Head of caudate nucleus (tissue), 42 donors: ENCODE results near the gene DCAF11.
"Not testable (repeated sequence)": the region's sequence is repeated elsewhere in the genome, so short reads cannot be mapped to it uniquely, and the experiment has no call there.

Experiments used
- DNase-seq, 42 donors: peaks; one replicate each; pipeline versions ENCODE4 v3.0.0 to v3.0.0-alpha.2; 2020 to 2021; ENCODE audit warnings: mixed read lengths in 7 of 42
- intact Hi-C: fragments of 100-400 bp; cut with DNase I; formaldehyde crosslinking; loops from one replicate; pipeline ENCODE4 v1.15.0; 2022

DCAF11 gene

DNA sequence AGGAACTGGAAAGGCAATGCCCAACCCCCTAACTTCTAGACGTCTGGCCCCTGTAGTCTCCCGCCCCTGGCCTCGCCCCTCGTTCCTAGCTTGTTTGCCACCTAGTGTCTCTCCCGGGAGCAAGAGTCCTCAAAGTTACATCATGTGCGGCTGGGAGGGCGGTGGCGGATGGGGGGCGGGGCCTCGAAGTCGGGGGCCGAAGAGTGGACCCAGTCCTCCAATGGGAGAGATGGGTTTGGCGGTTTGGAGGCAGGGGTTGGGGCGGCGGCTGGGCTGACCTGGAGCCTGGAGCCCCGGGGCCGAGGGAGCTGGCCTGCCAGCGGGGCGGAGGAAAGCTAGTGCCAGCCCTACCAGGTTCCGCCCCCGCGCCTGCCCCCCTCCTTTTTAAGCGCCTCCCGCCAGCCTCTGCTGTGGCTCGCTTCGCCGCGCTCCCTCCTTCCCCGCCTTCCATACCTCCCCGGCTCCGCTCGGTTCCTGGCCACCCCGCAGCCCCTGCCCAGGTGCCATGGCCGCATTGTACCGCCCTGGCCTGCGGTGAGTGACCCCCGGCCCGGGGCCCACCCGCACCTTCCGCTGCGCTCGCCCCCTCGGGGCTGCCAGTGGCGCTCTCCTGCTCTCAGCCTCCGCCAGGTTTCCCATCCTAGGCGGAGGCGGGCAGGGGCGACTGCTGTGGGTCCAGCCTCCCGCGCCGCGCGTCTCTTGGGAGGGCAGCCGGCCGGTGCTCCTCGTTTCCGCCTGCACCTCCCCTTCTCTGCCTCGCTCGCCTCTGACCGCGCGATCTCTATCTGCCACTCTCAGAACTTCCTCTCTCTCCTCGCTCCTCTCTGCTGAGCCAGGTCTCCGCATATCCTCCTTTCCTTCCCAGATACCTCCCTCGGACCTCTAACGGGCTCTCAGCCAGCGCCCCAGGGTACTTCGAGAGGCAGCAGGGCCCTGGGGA is 20.4 kb upstream of the DCAF11 start, which contains the start of gene PCK2:
Gene PCK2, plus strand, starts transcription at position 411 of the 940 bp plus-strand sequence. Its CDS starts 95 bp downstream, at position 506.
- peak; percentile 39 to 90 (median 77) for DNase-seq
- intact Hi-C loops = loop anchor here (5.0 kb wide), 1 partner anchor 37 kb away; no protein-coding TSS in a partner anchor

GRCh38 chr14:24094841-24095270 is 19.7 kb upstream of the DCAF11 start:
- DNase-seq = no peak

DNA sequence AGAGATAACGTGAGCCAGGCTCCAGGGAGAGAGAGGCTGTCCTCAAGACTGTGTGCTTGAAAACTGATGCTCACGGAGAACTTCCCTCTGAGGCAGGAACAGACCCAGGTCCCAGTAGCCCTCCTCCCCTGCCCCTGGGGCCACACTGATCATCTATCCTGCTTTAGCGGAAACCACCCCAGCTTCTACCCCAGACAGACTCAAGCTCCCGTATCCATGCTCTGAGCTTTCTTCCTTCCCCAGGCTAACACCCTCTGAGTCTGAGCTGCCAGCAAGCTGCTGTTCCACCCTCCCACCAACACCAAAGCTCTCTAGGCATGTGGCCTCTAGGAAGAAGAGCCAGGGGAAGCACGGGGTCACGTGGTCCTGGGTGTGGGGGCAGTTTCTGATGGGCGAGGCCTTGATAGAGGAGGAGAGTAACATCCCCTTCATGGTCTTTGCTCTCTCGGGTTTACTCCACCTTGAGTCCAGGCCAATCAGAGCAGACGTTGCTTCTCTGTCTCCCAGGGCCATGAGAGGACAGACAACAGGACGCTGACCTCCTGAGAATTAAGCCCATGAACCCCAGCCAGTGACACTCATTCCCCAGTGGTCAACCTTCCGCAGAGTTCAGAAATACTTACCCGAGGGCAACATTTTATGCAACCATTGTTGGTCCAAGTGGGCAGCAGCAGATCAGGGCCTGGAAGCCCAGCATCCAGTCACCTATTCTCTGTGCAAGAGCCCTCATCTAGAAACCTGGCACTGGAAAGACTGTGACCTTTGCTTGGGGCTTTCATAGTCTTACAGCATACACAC is 19.1 kb upstream of the DCAF11 start:
- intact Hi-C loops = no loop called here

More at GRCh38 chr14:24094841-24095270, 19.7 kb upstream of the DCAF11 start:
- intact Hi-C loops = loop anchor here (5.0 kb wide), 1 partner anchor 38 kb away; no protein-coding TSS in a partner anchor

DNA sequence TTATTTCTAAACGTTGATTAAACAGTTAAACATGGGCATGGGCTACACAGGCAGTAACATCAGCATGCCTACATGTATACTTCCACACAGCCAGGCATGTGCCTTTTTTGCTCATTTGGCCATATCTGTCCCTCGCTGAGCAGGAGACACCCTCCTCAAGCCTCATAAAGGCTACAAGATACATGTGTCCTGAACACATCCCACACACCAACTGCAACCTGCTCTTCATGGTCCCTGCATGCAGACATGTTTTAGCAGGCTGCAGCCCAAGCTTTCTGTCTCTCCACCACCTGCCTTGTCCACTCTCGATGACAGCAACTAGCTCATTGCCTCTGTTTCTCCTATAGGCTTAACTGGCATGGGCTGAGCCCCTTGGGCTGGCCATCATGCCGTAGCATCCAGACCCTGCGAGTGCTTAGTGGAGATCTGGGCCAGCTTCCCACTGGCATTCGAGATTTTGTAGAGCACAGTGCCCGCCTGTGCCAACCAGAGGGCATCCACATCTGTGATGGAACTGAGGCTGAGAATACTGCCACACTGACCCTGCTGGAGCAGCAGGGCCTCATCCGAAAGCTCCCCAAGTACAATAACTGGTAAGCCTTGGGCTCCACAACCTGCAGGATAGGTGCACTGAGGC is 17.9 kb upstream of the DCAF11 start:
- DNase-seq = no peak
- intact Hi-C loops = no loop called here

More for the DNA sequence above, 19.1 kb upstream of the DCAF11 start:
- peak in 15 of 42 donors; percentile 24 to 62 (median 36) for DNase-seq

DNA sequence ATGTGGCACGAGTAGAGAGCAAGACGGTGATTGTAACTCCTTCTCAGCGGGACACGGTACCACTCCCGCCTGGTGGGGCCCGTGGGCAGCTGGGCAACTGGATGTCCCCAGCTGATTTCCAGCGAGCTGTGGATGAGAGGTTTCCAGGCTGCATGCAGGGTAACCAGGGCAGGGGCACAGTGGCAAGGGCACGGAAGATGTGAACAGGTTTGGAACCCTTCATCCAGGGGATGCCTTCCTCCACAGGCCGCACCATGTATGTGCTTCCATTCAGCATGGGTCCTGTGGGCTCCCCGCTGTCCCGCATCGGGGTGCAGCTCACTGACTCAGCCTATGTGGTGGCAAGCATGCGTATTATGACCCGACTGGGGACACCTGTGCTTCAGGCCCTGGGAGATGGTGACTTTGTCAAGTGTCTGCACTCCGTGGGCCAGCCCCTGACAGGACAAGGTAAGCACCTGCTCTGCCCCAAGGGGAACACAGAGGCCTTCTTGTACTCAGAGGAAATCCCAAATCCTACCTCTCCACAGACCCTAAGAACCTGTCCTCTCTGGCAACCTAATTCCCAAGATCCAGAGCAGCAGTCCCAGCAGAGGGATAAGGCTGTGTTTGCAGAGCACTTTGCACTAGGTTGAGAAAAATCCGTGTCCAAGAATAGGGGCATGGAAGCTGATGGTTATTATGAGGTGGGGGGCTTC is 16.2 kb upstream of the DCAF11 start:
- intact Hi-C loops = no loop called here
- no peak for DNase-seq

DNA sequence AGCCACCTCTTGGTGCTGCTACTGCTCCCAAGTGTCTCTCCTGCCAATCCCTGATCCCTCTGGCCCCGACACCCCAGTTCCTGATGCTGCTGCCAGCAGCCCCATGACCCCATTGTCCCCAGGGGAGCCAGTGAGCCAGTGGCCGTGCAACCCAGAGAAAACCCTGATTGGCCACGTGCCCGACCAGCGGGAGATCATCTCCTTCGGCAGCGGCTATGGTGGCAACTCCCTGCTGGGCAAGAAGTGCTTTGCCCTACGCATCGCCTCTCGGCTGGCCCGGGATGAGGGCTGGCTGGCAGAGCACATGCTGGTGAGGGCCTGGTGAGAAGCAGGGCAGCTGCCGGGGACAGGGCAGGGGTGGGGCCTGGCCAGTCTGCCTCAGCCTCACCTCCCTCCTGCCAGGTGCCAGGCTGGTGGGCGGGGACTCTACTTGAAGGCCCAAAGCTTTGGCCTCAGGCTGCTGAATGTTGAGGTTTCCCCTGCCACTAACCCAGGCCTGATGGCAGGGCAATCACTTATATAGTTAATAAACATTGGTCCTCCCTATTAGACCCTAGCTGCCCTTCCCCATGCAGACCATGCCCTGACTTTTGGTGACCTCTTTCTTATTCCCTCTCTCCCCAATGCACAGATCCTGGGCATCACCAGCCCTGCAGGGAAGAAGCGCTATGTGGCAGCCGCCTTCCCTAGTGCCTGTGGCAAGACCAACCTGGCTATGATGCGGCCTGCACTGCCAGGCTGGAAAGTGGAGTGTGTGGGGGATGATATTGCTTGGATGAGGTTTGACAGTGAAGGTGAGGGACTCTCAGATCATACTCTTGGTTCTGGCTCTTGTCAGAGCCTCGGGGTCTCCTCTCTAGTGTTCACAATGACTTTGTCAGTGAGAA is 15.4 kb upstream of the DCAF11 start:
- peak in 14 of 42 donors; percentile 16 to 61 (median 38) for DNase-seq

DNA sequence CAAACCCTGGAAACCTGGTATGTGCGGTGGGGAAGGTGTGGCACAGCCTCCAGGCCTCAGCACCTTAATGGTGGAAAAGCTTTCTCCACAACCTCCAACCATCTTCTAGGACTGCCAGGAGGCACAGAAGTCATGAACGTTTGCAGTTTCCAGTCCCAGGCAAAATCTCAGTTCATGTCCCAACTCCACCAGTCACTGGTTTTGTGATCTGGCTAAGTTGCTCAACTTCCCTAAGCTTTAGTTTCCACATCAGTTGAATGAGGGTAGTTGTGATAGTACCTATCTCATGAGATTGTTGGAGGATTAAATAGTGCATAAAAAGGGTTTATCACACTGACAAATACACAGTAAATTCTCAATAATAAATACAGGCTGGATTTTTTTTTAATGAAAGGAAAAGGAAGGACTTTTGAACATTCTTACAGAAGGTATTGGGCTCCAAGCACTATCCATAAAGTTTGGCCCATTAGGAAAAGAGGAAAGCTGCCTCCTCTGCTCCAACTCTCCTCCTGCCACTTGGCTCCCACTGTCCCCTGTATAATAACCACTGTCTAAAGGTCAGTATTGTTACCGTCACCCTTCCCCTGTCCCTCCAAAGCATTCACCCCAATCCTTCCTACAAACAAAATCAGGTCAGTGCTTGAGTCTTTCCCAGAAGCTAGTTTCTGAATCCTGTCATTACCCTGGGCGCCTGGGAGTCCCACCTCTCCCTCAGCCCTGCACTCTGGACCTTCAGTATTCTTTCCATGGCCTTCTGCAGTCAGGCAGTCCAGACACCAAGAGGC is 14.2 kb upstream of the DCAF11 start:
- no peak for DNase-seq

More for the DNA sequence above, 15.4 kb upstream of the DCAF11 start:
- intact Hi-C loops = no loop called here

GRCh38 chr14:24100982-24101494 is 13.5 kb upstream of the DCAF11 start:
- intact Hi-C loops = no loop called here
- DNase-seq = no peak

More for the DNA sequence above, 14.2 kb upstream of the DCAF11 start:
- intact Hi-C loops = no loop called here

GRCh38 chr14:24102357-24103048 is 12.1 kb upstream of the DCAF11 start:
- no peak for DNase-seq
- intact Hi-C loops = no loop called here

- intact Hi-C loops = no loop called here
- DNase-seq = no peak
Observed at GRCh38 chr14:24103451-24103850, 11.1 kb upstream of the DCAF11 start.

DNA sequence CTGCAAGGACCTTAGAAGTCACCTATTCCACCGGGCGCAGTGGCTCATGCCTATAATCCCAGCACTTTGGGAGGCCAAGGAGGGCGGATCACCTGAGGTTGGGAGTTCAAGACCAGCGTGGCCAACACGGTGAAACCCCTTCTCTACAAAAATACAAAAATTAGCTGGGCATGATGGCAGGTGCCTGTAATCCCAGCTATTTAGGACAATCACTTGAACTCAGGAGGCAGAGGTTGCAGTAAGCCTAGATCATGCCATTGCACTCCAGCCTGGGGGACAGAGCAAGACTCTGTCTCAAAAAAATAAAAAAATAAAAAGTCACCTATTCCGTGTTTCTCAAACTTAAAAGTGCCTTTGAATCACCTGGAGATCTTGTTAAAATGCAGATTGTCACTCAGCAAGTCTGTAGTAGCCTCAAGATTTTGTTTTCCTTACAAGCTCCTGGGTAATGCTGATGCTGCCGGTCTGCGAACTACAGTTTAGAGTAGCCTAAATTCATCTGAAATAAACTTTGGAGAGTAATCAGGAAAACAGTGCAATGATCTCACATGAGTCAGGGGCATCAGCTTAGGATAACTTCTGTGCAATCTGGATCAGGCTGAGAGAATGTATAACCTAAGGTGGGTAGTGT is 8.9 kb upstream of the DCAF11 start:
- intact Hi-C loops, DNase-seq: not testable (repeated sequence)

DNA sequence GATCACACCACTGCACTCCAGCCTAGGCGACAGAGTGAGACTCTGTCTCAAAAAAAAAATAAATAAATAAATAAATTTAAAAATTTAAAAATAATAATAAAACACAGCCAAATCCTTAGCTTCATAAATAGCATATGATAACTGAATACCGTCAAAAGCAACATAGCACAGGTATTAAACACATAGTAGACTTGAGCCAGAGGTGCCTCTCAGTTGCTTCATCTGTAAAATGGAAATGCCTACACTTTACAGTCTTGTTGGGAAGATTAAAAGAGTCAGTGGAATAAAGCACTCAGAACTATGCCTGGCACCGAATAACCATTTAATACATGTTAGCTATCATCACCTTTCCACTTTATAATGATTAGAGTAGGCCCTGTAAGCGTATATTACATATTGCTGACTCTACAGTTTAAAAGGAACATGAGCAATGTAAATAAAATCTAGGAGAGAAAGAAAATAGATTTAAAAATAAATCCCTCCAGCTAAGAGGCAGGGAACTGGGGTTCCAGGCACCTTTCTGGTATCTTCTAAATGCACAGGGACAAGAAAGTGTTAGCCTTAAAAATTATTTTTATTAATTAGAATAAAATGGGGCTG is 7.8 kb upstream of the DCAF11 start:
- no peak for DNase-seq
- intact Hi-C loops = no loop called here

DNA sequence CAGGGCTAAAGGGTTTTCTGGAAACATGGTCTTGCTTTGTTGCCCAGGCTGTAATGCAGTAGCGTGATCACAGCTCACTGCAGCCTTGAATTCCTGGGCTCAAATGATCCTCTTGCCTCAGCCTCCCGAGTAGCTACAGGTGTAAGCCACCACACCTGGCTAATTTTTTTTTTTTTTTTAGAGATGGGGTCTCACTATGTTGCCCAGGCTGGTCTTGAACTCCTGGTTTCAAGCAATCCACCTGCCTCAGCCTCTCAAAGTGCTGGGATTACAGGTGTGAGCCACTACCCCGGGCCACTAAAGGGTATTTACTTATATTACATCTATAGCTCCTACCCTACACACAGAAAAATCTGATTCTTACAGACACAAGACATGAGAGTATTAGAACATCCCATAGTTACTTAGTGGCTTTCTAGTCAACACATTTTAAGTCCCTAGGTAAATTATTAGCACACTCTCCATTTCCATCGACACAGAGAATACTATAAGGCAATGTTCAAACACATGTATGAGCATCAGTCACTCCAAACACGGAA is 6.2 kb upstream of the DCAF11 start:
- intact Hi-C loops = no loop called here
- DNase-seq = no peak

- intact Hi-C loops = no loop called here
- DNase-seq = no peak
Observed at GRCh38 chr14:24110060-24110459, 4.5 kb upstream of the DCAF11 start.

GRCh38 chr14:24110523-24110922 is 4.1 kb upstream of the DCAF11 start:
- intact Hi-C loops = no loop called here
- no peak for DNase-seq
